PC-3 (cell line): Measurements from ENCODE around the gene MPO. TPM values are rescaled to one million over a fixed set of nuclear protein-coding genes. Genes with fewer than 3 reads are reported as not detected.

Experiments
- ATAC-seq: fragments of 200-7000 bp; cut with Tn5 transposase; 2 replicates; pipeline ENCODE4 v1.9.1; 2020; ENCODE audit warnings: mild to moderate bottlenecking, moderate library complexity
- BruUV-seq: library from RNA; stranded (reverse); fragments of 400-500 nt; replicated peaks from 2 replicates; lab custom pipeline; 2021; lab: Mats Ljungman, UMichigan
- CTCF ChIA-PET: fragments of 300-600 bp; sonication (Branson Sonifier 250); formaldehyde crosslinking; loops from one replicate; lab custom pipeline; 2022; ENCODE audit warnings: antibody characterized with exemption; lab: Charles Lee
- POLR2A ChIA-PET: fragments of 300-600 bp; sonication (Branson Sonifier 250); formaldehyde crosslinking; loops from one replicate; lab custom pipeline; 2022; ENCODE audit warnings: antibody characterized with exemption; ENCODE audit not compliant: unreplicated experiment; lab: Charles Lee
- DNase-seq: peaks from one replicate; pipeline ENCODE4 v3.0.0-alpha.2; 2015
- H2AFZ ChIP-seq: fragments of 300-600 bp; sonication (generic); 2 replicates; pipeline ENCODE4 v1.6.0; 2016; ENCODE audit warnings: antibody characterized with exemption, low read length
- H3F3A ChIP-seq: fragments of 300-600 bp; sonication (generic); one replicate; pipeline ENCODE4 v1.6.0; 2017; ENCODE audit warnings: antibody characterized with exemption, low read length, control low read depth, mild to moderate bottlenecking; ENCODE audit not compliant: unreplicated experiment
- H3K27ac ChIP-seq: fragments of 300-600 bp; sonication (generic); 2 replicates; pipeline ENCODE4 v1.5.1; 2016; ENCODE audit warnings: mild to moderate bottlenecking, low read length
- H3K27me3 ChIP-seq: fragments of 300-600 bp; sonication (generic); 2 replicates; pipeline ENCODE4 v1.6.1; 2016; ENCODE audit warnings: low read length, mixed read lengths
- H3K36me3 ChIP-seq: fragments of 300-600 bp; sonication (generic); 2 replicates; pipeline ENCODE4 v1.6.1; 2016; ENCODE audit warnings: low read depth, mixed run types, low read length, mixed read lengths
- H3K4me1 ChIP-seq: fragments of 300-600 bp; sonication (generic); 2 replicates; pipeline ENCODE4 v1.5.1; 2016; ENCODE audit warnings: low read length; ENCODE audit not compliant: insufficient read depth
- H3K4me2 ChIP-seq: fragments of 300-600 bp; sonication (generic); 2 replicates; pipeline ENCODE4 v1.6.0; 2016; ENCODE audit warnings: low read length
- H3K4me3 ChIP-seq: fragments of 300-600 bp; sonication (generic); 2 replicates; pipeline ENCODE4 v1.5.1; 2016; ENCODE audit warnings: mild to moderate bottlenecking, low read length, mixed read lengths
- H3K79me2 ChIP-seq: fragments of 300-600 bp; sonication (generic); 2 replicates; pipeline ENCODE4 v1.6.1; 2017; ENCODE audit warnings: low read length, mixed read lengths
- H3K9ac ChIP-seq: fragments of 300-600 bp; sonication (generic); 2 replicates; pipeline ENCODE4 v1.6.0; 2016; ENCODE audit warnings: mild to moderate bottlenecking, low read length
- H3K9me2 ChIP-seq: fragments of 300-600 bp; sonication (generic); replicated peaks from 2 replicates; pipeline ENCODE4 v1.6.1; 2016; ENCODE audit warnings: mixed run types, low read length, mixed read lengths
- H3K9me3 ChIP-seq: fragments of 300-600 bp; sonication (generic); 2 replicates; pipeline ENCODE4 v1.6.1; 2016; ENCODE audit warnings: low read length, mixed read lengths
- H4K20me1 ChIP-seq: fragments of 300-600 bp; sonication (generic); 2 replicates; pipeline ENCODE4 v1.6.1; 2016; ENCODE audit warnings: low read length, mixed read lengths
- EZH2 ChIP-seq: fragments of 300-600 bp; sonication (generic); IDR thresholded peaks from one replicate; pipeline ENCODE4 v1.6.1; 2017; ENCODE audit warnings: antibody characterized with exemption, mild to moderate bottlenecking, low read length; ENCODE audit not compliant: unreplicated experiment
- EZH2phosphoT487 ChIP-seq: fragments of 300-600 bp; sonication (generic); IDR thresholded peaks from 2 replicates; pipeline ENCODE4 v1.6.1; 2018; ENCODE audit warnings: mild to moderate bottlenecking, antibody characterized with exemption, low read length, borderline replicate concordance
- intact Hi-C: fragments of 100-400 bp; cut with micrococcal nuclease; formaldehyde crosslinking; loops from 2 replicates; pipeline ENCODE4 v1.9.0; 2023
- total RNA-seq: library from RNA; depleted of rRNA; stranded (reverse); fragments of >200 nt; gene quantifications from 2 replicates; pipeline ENCODE4 v1.2.3, GENCODE V29; 2014
- TF ChIP-seq, protein P1 (sequence below): fragments of 300-600 bp; sonication (generic); conservative IDR thresholded peaks from 2 replicates; pipeline ENCODE4 v1.5.1; 2017; ENCODE audit warnings: antibody characterized with exemption, low read depth, mild to moderate bottlenecking, low read length

The MPO gene
- total RNA-seq, 1 experiment from 2014 or later, result not detected

- Histone ChIP-seq H2AFZ (no peak overlapping the region), H3K36me3 (no peaks in the 10 kb centered on the region), H3K9me2 (no peaks in the 10 kb centered on the region), H3K9ac (no peak overlapping the region), H3K4me3 (no peak overlapping the region), H3K4me1 (peaks cover 7% of the 10 kb centered on the region), H3F3A (no peaks in the 10 kb centered on the region), H4K20me1 (no peaks in the 10 kb centered on the region), H3K4me2 (no peak overlapping the region), H3K9me3 (no peaks in the 10 kb centered on the region), H3K79me2 (no peaks in the 10 kb centered on the region), H3K27ac (no peak overlapping the region), H3K27me3 (peaks cover 46% of the 10 kb centered on the region)
- ATAC-seq (no peak), DNase-seq (peak; percentile 75)
- no peak for TF ChIP-seq EZH2phosphoT487
- TF ChIP-seq EZH2, result no peak
- TF ChIP-seq, protein P1, sequence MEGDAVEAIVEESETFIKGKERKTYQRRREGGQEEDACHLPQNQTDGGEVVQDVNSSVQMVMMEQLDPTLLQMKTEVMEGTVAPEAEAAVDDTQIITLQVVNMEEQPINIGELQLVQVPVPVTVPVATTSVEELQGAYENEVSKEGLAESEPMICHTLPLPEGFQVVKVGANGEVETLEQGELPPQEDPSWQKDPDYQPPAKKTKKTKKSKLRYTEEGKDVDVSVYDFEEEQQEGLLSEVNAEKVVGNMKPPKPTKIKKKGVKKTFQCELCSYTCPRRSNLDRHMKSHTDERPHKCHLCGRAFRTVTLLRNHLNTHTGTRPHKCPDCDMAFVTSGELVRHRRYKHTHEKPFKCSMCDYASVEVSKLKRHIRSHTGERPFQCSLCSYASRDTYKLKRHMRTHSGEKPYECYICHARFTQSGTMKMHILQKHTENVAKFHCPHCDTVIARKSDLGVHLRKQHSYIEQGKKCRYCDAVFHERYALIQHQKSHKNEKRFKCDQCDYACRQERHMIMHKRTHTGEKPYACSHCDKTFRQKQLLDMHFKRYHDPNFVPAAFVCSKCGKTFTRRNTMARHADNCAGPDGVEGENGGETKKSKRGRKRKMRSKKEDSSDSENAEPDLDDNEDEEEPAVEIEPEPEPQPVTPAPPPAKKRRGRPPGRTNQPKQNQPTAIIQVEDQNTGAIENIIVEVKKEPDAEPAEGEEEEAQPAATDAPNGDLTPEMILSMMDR, result no peak
- BruUV-seq, result no TSS peak
- intact Hi-C loops, result loop anchor here (10.0 kb wide), 1 partner anchor 165 kb away; no protein-coding TSS in a partner anchor
- CTCF ChIA-PET, result no interaction called here
- POLR2A ChIA-PET, result no interaction called here
Measured at GRCh38 chr17:58289869-58290268, 9.1 kb upstream of the MPO start.

- Histone ChIP-seq H2AFZ (no peak overlapping the region), H4K20me1 (no peaks in the 10 kb centered on the region), H3K9ac (no peak overlapping the region), H3F3A (no peaks in the 10 kb centered on the region), H3K79me2 (no peaks in the 10 kb centered on the region), H3K36me3 (no peaks in the 10 kb centered on the region), H3K4me2 (no peak overlapping the region), H3K9me3 (no peaks in the 10 kb centered on the region), H3K27ac (no peak overlapping the region), H3K27me3 (peaks cover 13% of the 10 kb centered on the region), H3K4me3 (no peak overlapping the region), H3K4me1 (peaks cover 7% of the 10 kb centered on the region), H3K9me2 (no peaks in the 10 kb centered on the region)
- ATAC-seq (no peak), DNase-seq (peak; percentile 34)
- ChIA-PET POLR2A (no interaction called here), CTCF (no interaction called here)
- no TSS peak for BruUV-seq
- intact Hi-C loops, result no loop called here
- no peak for TF ChIP-seq EZH2phosphoT487
- TF ChIP-seq EZH2, result no peak
- TF ChIP-seq, protein P1, result no peak
Measured at GRCh38 chr17:58285422-58285810, 4.7 kb upstream of the MPO start.

DNA sequence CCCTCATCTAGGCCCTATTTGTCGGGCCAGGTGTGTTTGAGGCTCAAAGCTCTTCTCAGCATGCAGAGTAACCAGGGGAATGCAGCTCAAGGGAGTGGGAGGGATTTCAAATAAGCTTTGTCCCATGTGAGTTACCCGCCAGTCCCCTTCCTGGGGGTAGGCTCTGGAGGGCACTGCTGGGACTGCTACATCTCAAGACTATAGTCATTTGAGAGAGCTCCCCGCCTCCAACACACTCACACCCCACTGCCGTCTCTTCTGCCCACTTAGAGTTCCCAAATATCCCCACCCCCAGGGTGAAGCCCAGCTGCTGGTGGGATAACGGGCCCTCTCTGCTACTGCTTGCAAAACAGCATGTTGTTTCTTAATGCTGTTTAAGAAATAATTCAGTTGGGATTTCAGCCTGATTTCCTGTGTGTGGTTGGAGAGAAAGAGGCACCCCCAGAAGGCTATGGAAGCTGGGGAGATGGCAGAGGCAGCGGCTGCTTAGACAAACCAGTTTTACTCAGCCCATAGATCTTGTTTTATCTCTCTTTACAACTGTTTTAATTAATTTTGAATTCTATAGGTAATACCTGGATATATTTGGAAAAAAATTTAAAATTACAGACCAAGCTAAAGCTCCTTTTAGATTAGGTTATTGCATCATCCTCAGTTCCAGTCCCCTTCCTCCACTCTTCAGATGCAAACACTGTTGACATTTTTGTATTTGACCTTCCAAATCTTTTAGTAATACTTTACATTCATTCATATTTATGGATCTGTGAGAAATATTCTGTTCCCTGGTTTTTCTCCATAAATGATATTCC, 4.1 kb upstream of the MPO start:
- no peaks in the 10 kb centered on the region for H4K20me1 ChIP-seq
- H3K27me3 ChIP-seq, result peaks cover 13% of the 10 kb centered on the region
- BruUV-seq, result no TSS peak
- CTCF ChIA-PET, result no interaction called here
- intact Hi-C loops, result no loop called here
- TF ChIP-seq EZH2phosphoT487, result no peak
- TF ChIP-seq, protein P1, result no peak
- TF ChIP-seq EZH2, result no peak
- peaks cover 3% of the 10 kb centered on the region for H3K4me1 ChIP-seq
- H3F3A ChIP-seq, result no peaks in the 10 kb centered on the region
- H3K9me3 ChIP-seq, result no peaks in the 10 kb centered on the region
- H3K79me2 ChIP-seq, result no peaks in the 10 kb centered on the region
- H3K9me2 ChIP-seq, result no peaks in the 10 kb centered on the region
- H3K4me3 ChIP-seq, result no peak overlapping the region
- DNase-seq (no peak), ATAC-seq (no peak)
- H3K27ac ChIP-seq, result no peak overlapping the region
- H2AFZ ChIP-seq, result no peak overlapping the region
- no peak overlapping the region for H3K9ac ChIP-seq
- H3K36me3 ChIP-seq, result no peaks in the 10 kb centered on the region
- H3K4me2 ChIP-seq, result no peak overlapping the region
- POLR2A ChIA-PET, result no interaction called here
